Measurements from ENCODE around the gene POMT2.
"Not testable (repeated sequence)": the region's sequence is repeated elsewhere in the genome, so short reads cannot be mapped to it uniquely, and the experiment has no call there.

The POMT2 gene

DNA sequence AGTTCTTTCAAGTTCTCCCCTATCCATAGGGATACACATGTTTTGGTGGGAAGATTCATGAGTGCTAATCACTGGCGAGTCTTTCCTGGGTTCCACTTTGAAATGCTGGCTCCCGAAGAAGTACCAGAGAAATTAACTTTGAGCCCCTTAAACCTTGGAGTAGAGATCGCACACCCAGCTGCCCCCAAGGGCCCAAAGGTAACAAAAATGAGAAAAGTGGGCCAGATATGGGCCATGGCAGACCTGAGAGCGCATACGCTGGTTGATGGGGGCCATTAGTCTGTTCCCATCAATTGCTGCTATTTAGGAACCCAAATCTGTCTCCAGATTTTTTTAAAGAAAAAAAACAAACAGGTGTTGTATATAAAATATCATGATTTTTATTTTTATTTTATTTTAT lies 2.3 kb upstream of the POMT2 start:
- CTCF ChIA-PET = interaction anchor here (1.0 to 1.5 kb wide), 2 partner anchors 14 to 136 kb away, joined by 4 to 6 read pairs; no protein-coding TSS in a partner anchor
- TF ChIP-seq, protein P1, sequence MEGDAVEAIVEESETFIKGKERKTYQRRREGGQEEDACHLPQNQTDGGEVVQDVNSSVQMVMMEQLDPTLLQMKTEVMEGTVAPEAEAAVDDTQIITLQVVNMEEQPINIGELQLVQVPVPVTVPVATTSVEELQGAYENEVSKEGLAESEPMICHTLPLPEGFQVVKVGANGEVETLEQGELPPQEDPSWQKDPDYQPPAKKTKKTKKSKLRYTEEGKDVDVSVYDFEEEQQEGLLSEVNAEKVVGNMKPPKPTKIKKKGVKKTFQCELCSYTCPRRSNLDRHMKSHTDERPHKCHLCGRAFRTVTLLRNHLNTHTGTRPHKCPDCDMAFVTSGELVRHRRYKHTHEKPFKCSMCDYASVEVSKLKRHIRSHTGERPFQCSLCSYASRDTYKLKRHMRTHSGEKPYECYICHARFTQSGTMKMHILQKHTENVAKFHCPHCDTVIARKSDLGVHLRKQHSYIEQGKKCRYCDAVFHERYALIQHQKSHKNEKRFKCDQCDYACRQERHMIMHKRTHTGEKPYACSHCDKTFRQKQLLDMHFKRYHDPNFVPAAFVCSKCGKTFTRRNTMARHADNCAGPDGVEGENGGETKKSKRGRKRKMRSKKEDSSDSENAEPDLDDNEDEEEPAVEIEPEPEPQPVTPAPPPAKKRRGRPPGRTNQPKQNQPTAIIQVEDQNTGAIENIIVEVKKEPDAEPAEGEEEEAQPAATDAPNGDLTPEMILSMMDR (IDR thresholded peaks at IDR 0.05; ENCODE audit: control extremely low read depth, extremely low read depth, low read depth, missing control alignments) = no peak
- POLR2A ChIA-PET = no interaction called here
- DNase-seq (ENCODE audit: extremely low spot score) = no peak

DNA sequence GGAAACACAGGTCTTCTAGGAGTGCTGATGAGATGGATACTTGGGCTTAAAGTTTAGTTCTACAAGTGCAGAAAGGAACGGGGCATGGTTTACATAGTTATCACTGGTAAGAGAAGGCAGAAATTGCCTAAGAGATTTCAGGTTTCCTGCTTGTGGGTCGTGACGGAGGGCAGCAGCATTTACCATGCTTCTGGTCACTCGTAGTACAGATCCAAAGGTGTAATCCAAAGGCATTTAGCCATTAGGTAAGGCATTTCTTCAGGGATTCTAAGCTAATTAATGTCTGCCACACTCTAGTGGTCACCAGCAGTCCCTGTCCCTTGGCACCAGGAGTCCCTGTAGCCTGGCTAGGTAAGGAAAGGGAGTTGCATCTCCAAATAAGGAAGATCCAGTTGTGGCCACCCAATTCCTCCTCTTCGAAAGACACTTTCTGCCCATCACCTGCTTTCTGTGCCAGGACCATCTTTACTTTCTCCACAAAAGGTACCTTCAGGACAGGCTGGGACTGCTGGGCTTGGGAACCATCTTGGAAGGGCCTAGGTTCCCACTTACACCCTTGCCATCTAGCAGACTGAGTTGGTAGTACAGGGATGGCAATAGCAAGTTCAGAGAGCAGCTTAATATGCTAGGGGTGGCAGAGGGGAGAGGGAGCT lies 1.7 kb upstream of the POMT2 start:
- POLR2A ChIA-PET = interaction anchor here (1.5 kb wide), 1 partner anchor 136 kb away, joined by 5 read pairs; the partner anchor contains the start of genes AHSA1 and VIPAS39

DNA sequence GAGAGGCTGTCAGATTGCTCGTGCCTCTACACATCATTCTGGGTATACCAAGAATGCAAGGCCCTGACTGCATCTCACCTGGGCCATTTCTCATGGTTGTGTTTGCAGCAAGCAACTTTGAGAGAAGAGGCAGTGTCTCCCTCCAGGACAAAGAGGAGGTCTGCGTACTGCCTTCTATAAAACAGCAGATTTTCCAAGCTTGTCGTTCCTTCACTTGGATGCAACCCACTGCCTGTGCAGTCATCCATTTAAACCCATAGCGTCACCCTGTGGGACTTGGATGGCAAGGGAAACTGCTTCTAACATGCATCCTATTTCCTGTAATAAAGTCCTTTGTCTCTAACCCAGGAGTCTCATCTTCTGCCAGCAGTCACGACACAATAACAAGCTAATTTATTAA lies 1.3 kb downstream of the POMT2 start:
- no peak for DNase-seq (ENCODE audit: extremely low spot score)
- ChIA-PET CTCF (interaction anchor here (1.5 to 2.3 kb wide), 4 partner anchors 12 to 446 kb away, joined by 5 to 12 read pairs (median 7); no protein-coding TSS in a partner anchor), POLR2A (no interaction called here)
- TF ChIP-seq, protein P1 (IDR thresholded peaks at IDR 0.05; ENCODE audit: control extremely low read depth, extremely low read depth, low read depth, missing control alignments) = no peak

More for the DNA sequence above, 1.7 kb upstream of the POMT2 start:
- CTCF ChIA-PET = interaction anchor here (1.0 to 1.5 kb wide), 3 partner anchors 15 to 229 kb away, joined by 3 to 6 read pairs (median 4); no protein-coding TSS in a partner anchor
- TF ChIP-seq, protein P1 (IDR thresholded peaks at IDR 0.05; ENCODE audit: control extremely low read depth, extremely low read depth, low read depth, missing control alignments) = no peak
- no peak for DNase-seq (ENCODE audit: extremely low spot score)

DNA sequence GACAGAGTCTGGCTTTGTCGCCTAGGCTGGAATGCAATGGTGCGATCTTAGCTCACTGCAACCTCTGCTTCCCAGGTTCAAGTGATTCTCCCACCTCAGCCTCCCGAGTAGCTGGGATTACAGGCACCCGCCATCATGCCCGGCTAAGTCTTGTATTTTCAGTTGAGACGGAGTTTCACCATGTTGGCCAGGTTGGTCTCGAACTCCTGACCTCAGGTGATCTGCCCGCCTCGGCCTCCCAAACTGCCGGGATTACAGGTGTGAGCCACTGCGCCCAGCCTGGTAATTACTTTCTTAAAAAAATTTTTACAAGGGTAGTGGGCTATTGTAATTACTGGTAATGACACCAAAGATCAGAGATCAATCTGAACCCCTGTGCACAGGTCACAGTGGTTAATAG lies 1.9 kb downstream of the POMT2 start:
- DNase-seq (ENCODE audit: extremely low spot score); POLR2A ChIA-PET: not testable (repeated sequence)
- CTCF ChIA-PET = interaction anchor here (1.5 to 2.3 kb wide), 4 partner anchors 11 to 446 kb away, joined by 5 to 12 read pairs (median 7); no protein-coding TSS in a partner anchor

DNA sequence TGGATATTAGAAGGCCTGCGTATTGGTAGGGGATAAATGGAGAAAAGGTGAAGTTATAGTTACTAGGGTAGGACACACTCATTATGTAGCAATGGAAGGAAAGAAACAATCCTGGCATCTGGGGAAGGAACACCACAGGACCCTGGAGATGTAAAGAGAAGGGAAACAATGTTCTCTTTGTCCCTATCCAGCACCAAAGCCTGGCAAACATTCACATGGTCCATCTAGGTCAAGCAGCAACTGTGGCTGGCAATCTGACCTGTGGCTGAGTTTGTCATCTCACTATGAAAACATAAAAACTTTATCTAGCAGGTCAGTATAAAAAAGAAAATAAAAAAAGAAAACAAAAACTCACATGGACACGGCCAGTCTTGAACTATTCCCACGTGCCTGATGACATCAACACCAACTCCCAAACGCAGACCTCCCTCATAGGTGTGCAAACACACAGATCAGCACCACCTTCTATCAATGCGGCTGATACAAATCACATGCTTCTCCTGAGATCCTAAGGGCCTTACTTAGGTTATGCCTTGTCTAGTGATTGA lies 2.6 kb downstream of the POMT2 start:
- POLR2A ChIA-PET = no interaction called here
- CTCF ChIA-PET = interaction anchor here (1.8 kb wide), 1 partner anchor 11 kb away, joined by 6 read pairs; no protein-coding TSS in a partner anchor
- no peak for DNase-seq (ENCODE audit: extremely low spot score)
- TF ChIP-seq, protein P1 (IDR thresholded peaks at IDR 0.05; ENCODE audit: control extremely low read depth, extremely low read depth, low read depth, missing control alignments) = no peak

DNA sequence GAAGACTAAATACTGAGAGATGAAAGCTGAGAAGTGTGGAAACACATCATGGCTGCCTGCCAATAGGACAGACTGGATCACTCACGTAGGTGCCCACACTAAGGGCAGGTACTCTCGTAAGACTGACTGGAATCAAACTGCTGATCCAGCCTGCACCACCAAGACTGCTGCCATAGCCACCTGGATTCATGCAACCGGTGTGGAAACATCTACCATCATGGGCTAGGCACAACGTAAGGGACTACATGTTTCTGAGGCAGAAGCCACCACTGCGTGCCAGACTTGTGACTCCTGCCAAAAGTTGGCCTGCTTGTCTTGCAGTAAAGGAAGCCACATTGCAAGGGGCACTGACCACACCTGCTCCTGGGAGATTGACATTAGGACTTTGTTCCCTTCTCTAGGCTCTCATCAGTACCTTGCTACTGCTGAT lies 3.8 kb downstream of the POMT2 start:
- ChIA-PET POLR2A (interaction anchor here (0.6 to 0.7 kb wide), 2 partner anchors 141 to 340 kb away, joined by 3 to 12 read pairs; no protein-coding TSS in a partner anchor), CTCF (interaction anchor here (0.8 to 9.6 kb wide), 32 partner anchors 8 to 1530 kb away, joined by 3 to 247 read pairs (median 4); partner anchors contain the start of gene CIPC)
- DNase-seq (ENCODE audit: extremely low spot score) = no peak
- TF ChIP-seq, protein P1 (IDR thresholded peaks at IDR 0.05; ENCODE audit: control extremely low read depth, extremely low read depth, low read depth, missing control alignments) = no peak

DNA sequence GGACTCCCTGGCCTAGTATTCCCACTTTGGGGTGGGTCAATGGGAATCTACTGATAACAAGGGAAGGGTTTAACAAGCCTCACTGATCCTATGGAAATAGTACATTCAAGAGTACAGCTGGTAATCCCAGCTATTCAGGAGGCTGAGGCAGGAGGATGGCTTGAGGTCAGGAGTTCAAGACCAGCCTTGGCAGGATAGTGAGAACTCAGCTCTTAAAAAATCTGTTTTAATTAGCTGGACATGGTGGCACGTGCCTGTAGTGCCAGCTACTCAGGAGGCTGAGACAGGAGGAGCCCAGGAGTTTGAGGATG lies 4.5 kb downstream of the POMT2 start:
- POLR2A ChIA-PET = interaction anchor here (0.6 kb wide), 1 partner anchor 390 kb away, joined by 5 read pairs; no protein-coding TSS in a partner anchor
- CTCF ChIA-PET = interaction anchor here (0.6 to 9.6 kb wide), 63 partner anchors 9 to 1531 kb away, joined by 3 to 247 read pairs (median 4); partner anchors contain the start of genes CIPC, SAMD15 and TMED8
- DNase-seq (ENCODE audit: extremely low spot score) = no peak
- TF ChIP-seq, protein P1 (IDR thresholded peaks at IDR 0.05; ENCODE audit: control extremely low read depth, extremely low read depth, low read depth, missing control alignments) = no peak

All from GM10248 (cell line).